Bone marrow (tissue), 2 donors: ENCODE data around the gene AFMID.
"Not testable (repeated sequence)": the region's sequence is repeated elsewhere in the genome, so short reads cannot be mapped to it uniquely, and the experiment has no call there.

Experiments used
- DNase-seq, 2 donors: peaks; one replicate each; lab custom pipeline; 2025; lab: John Stamatoyannopoulos, UW

AFMID gene

DNA sequence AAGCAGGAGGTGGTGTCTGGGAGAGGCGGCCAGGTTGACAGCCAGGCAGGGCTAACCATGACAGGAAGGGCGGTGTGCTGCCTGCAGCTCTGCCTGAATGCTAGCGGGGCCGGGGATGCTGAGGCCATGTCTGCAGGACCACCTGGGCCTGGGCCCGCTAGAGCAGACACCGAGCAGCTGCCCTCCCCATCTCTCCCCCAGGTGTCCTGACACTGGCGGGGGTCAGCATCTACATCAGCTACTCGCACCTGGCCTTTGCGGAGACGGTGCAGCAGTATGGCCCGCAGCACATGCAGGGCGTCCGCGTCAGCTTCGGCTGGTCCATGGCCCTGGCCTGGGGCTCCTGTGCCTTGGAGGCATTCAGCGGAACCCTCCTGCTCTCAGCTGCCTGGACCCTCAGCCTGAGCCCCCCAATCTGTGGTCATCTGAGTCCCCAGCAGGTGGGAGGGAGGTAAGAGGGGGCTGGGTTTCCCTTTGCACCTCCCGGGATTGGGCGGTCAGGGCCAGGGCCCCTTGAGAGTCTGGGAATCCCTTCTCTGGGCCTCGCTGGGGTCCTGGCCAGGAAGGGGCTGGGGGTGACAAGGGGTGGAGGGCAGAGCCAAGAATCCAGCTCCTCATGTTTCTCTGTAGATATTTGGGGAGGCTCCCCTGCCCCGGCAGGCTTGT, 51.8 kb downstream of the AFMID start:
- no peak for DNase-seq

DNA sequence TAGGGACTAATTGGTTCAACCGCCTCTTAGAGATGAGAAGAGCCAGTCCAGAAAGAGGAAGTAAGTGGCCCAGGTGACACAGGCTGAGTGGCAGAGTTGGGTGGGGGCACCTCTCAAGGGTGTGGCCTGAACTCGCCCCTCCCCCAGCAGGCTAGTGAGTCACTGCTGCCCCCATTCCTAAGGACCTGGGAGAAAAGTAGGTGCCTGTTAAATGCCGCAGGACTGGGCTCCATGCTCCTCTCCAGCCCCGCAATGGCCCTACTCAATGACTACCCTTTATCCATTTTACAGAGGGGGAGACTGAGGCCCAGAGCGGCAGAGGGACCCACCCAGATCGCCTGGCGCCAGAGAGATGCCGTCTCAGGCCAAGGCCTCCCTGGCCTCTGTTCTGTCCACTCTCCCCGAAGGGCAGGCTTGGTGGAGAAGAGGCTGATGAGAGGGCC, 52.3 kb downstream of the AFMID start:
- no peak for DNase-seq

DNA sequence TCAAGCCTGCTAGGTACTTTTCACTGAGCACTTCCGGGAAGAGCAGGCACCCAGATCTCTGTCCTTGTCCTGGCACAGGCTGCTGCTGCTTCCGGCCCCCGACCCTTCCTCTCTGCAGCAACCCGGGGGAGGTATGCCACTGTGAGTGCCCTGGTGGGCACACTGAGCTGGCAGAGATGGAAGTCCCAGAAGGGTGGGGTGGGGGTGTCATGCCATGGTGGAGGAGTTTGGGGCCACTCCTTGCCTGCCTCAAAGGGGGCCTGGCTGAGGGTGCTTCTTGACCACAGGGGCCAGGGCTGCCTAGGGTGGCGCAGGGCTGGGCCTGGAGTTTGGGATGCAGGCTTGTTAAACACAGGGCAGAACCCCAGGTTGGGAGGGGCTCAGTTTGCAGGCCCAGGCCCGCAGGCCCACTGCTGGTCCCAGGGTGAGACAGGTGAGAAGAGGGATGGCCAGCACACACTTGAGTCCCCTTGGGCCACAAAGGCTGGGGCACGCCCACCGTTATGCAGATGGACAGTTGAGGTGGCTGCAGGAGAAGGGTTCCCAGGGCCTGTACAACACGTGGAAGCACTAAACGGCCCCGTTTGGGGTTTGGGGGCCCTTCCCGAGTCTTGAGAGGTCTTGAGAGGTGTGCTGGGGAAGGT, 53.0 kb downstream of the AFMID start:
- no peak for DNase-seq

DNA sequence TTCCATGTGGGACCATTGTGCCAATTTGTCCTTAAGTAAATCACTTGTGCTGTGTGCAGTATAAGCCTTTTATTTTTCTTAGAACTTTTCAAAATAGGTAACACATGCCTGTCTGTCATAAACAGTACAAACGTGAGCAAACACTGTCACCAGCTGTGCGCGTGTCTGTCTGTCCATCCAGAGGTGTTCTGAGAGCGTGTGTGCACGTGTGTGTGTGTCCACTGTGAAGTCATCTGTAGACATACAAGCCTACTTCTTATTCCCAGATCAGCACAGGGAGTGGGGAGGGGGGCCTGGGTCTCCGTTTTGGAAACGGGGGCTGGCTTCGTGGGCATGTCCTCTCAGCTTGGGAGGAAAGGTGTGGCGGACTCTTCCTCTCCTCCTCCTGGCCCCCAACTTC, 53.7 kb downstream of the AFMID start:
- no peak for DNase-seq

DNA sequence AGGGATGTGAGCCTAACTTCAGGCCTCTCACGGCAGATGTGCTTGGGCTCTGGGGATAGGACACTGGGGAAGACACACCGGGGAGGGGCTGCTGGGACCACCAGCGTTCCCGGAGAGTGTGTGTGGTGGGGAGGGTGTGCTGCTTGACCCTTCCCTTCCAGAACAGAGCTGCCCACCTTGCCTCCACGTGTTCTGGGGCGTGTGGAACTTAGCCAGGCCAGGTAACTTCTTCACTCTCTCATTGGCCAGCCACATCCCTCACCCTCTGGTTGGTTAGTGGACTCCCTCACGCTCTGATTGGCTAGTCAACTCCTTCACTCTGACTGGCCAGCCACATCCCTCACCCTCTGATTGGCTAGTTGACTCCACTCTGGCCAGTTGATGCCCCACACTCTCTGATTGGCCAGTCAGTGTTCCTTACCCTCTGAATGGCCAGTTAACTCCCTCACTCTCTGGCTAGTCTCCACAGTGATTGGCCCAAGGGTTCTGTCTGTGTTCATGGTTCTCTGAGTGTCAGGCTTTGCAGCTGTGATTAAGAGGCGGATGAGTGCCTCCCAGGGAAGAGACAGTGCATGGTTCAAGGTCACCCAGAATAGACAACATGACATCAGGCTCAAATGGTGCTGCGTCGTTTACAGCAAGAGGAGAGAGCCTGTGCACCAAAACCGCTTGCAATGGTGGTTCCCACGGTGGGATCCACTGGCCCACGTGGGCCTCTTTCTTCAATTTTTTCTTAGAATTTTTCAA, 54.3 kb downstream of the AFMID start:
- no peak for DNase-seq

DNA sequence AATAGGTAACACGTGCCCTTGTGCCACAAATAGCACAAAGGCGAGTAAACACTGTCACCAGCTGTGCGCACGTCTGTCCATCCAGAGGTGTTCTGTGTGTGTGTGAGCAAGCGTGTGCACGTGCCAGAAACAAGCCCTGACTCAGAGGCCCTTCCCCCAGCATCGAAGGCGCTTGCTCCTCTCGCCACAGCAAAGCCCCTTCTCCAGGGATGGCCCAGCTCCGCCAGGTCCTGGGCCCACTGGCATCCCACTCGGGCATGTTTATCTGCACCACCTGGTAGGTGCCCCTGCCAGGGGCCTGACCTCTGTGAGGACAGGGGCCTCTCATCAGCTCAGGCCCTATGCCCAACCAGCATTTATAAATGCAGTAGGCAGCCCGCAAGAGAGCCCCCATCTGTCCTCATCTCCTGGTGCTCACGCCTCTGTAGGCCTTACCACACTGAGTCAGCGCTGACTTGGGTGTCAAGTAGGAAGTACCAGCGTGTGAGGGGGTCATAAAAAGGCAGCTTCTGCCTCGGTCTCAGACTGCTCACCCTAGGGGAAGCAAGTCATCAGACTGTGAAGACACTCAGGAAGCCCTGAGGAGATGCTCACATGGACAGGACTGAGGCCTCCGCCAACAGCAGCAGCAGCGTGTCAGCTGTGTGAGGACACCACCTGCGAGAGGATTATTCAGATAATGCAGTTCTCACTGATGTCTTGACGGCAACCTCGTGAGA, 55.0 kb downstream of the AFMID start:
- peak in 1 of 2 donors; percentile 92 for DNase-seq

DNA sequence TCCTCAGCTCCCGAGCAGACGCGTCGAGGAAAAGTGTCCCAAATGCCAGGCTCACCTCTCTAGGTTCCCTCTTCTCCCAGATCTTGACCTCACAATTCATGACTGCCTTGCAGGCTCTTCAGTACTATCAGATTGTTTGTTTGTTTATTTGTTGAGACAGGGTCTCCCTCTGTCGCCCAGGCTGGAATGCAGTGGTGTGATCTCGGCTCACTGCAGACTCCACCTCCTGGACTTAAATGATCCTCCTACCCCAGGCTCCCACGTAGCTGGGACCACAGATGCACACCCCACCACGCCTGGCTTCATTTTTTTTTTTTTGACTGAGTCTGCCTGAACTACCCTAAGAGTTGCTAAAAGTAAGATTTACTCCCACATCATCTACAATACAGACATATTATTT, 60.1 kb downstream of the AFMID start:
- no peak for DNase-seq

DNA sequence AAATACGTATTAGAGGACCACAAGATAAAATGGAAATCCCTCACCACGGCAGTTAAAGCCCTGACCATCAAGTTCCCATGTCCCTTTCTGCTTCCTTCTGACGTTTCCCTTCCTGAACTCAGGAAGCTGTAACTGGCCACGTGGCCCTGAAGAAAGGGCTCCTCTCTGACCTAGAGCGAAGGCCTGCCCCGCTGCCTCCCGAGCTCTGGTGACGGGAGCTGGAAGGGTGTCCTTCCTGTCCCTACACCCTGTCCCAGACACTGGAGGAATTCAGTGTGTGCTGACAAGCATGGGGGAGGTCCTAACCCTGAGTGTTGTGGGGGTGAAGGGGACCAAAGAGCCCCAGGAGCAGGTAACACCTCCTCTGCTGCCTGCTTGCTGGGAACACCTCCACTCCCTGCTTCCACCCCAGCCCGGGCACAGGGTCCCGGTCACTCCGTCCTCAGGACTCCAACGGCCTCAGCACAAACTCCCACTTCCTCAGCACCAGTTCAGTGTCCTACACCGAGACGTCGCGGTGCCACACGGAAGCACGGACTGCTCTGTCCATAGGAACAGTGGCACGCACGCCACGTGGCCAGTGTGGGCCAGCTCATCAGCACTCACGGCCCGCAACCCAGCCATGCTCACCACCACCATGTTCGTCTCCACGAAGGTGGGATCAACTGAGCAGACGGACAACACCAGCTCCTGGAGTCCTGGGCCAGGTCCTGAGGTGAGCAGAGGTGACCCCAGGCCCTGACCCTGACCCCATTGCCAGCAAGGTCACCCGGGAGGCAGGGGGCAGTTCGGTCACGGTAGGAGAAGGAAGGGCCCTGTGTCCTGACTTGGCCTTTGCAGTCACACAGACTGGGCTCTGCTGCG, 61.1 kb downstream of the AFMID start:
- no peak for DNase-seq

DNA sequence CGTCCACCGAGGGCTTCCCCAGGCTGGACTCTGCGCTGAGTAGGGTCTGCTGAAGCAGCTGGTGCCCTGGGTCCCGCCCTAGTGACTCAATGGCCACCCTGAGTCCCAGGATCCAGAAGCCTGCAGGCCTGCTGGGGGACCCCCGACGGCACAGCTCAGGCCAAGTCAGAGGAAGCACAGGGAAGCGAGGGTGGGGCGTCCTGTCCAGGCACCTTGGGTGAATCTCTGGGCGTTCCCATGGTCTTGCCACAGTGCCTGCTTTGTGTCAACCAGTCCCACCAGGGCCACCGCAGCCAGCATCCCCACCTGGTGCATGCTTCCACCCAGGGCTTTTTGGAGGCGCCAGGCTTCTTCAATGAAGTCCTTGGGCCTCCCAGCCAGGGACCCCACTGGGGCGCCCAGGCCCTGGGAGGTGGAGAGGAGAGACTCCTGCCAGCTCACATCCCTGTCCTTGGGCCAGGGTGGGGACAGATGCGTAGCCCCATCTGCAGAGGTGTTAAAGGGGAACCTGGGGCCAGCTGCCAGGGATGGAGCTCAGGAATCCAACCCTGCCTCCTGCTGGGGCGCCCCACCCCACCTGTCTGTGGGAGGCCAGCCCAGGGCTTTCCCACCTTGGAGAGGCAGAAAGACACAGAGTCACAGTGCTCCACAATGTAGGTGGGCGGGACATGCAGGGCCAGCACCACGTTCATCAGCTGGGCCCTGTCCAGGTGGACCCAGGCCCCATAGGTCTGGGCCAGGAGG, 62.1 kb downstream of the AFMID start:
- no peak for DNase-seq

DNA sequence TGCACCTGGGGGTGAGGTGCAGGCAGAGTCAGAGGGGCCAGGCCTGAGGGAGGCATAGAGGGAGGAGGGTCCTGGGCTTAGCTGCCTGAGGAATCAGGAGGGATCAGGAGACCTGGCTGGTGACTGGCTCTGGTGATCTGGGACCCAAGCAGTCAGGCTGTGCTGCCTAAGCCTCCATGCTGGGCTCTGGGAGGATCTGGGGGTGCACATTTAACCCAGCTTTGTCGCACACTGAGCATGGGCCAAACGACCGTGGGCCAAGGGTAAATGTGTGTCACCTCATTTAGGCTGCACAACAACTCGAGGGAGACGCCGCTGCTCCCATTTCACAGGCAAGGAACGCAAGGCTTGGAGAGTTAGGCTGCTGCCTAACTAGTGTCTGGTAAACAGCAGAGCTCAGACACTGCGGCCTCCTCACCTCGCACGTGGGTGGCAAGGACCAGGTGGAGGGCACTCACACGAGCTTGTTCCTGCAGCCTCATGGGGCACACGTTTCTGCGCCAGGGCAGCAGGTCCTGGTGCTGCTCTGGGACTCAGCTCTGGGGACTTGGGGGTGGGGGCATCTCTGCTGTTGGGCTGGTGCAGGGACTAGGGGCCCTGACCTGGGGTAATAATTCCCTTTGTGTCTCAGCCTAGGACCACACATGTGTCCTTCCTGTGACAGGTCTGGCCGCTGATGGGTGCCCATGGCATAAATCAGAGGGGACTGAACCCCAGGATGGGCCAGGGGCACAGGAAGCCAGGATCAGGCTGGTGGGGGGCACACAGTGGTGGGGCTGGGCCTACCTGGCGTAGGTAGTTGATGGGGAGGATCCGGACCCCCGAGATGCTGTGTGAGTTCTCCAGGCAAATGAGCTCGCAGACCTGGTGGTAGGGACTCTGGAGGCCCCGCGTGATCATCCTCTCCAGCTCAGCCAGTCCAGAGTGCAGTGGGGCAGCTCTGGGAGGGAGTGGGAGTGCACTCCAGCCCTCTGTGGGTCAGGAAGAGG, 63.0 kb downstream of the AFMID start:
- DNase-seq, result no peak

DNA sequence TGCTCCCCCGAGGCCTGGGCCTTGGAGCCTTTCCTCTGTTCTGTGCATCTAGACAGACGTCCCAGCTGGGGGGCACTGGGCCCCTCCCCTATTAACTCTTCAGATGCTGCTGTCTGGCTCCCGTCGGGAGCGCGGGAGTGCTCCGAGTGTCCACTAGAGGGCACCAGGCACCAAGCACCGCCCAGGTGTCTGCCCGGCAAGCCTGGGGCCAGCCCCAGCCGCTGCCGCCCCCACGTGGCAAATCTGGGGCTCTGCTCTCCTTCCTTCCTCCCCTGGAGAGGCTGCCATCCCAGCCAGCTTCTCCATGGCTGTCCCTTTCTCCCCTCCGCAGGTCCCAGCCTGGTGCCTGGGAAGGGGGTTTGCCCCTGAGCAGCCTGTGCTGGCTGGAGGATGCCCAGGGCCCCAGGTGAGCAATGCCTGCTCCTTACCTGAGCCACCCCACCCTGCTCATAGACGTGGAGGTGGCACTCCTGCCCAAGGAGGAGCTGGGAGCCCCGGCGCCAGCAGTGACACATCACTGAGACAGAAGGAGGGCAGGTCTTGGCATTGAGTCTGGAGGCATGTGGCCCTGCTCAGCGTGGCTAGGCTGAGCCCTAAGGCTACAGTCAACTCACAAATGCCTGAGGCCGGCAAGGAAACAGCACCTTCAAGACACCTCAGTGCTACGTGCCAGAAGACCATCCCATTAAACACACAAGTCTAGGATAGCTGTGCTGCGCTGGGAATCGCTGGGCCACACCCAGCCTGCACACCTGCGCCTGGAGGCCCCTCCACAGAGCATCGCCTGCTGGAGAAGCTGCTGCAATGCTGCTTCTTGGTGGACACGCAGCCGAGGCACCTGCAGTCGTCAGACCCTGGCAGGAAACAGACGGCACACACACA, 64.0 kb downstream of the AFMID start:
- DNase-seq, result peak; percentile 58 to 81

DNA sequence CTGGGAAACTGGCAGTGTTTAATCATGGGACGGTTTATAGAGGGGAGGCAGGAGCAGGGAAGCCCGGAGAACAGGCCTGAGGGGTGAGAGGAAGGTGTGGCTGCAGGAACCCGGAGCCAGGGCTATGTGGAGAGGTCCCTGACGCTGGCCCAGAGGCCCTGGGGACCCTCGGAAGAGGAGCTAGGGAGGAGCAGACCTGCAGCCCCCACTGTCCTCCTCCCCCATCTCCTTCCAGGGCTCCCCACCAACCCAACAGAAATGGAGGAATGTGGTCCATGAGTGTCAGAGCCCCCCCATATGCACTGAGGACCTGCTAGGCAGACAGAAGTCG, 64.6 kb downstream of the AFMID start:
- DNase-seq, result no peak

DNA sequence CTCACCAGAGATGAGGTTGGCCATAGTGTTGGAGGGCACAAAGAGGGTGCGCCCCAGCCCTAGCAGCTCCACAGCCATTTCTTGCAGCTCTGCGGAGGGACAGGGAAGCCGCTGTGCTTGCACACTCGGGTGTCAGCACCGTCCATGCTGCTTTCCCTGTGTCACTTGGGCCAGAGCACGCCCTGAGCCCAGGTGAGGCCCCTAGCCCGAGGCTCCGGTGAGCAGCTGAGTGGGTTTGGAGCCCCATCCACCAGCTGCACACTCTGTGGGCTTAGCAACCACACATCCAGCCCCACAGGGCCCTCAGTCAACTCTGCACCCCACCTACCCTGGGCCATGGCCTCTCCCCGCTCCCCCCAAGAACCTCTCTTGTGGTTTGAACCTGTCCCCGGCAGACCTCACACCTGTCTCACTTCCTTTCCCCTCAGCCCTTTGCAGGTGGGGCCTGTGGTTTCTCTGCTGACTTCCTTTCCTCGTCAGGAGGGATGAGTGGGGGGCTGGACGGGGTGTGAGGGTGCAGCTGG, 65.0 kb downstream of the AFMID start:
- DNase-seq, result no peak

DNA sequence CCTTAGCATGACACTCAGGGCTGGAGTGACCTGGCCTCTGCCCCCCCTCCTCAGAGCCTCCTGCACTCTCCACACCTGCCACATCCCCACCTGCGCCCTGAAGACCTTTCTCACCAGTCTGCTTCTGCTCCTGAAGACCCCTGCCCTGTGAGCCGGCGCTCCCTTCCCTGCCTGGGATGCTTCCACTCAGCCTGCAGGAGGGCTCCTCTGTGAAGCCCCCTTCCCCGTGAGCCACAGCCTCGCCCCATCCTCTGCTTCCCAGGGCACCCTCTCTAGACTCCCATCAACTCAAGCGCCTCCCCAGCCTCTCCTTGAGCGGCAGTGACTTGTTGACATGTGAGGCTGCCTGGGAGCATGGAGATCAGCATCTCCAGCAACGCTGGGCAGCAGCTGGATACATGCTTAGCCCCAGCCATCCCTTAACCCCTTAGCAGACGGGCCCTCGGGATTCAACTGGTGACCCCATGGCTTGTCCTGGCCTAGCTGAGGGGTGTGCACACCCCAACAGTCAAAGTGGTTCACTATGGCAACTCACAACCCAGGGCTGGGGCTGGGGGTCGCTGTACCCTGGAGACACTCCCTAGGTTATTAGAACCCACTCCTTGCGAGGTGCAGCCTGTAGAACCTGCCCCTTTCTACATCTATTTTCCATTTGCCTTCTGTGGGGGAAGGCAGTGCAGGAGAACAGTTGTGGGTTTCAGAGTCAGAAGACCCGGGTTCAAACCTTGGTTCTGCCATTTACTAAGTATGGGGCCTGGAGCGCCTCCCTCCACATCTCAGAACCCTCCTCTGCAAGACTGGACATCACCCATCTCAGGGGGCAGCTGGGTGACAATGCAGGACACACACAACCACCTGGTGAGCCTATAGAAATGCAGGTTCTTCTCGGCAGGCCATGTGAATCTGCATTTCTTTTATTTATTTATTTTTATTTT, 65.8 kb downstream of the AFMID start:
- no peak for DNase-seq

DNA sequence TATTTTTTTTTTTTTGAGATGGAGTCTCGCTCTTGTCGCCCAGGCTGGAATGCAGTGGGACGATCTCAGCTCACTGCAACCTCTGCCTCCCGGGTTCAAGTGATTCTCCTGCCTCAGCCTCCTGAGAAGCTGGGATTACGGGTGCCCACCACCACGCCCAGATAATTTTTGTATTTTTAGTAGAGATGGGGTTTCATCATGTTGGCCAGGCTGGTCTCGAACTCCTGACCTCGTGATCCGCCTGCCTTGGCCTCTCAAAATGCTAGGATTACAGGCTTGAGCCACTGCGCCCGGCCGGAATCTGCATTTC, 66.4 kb downstream of the AFMID start:
- not testable (repeated sequence) for DNase-seq

DNA sequence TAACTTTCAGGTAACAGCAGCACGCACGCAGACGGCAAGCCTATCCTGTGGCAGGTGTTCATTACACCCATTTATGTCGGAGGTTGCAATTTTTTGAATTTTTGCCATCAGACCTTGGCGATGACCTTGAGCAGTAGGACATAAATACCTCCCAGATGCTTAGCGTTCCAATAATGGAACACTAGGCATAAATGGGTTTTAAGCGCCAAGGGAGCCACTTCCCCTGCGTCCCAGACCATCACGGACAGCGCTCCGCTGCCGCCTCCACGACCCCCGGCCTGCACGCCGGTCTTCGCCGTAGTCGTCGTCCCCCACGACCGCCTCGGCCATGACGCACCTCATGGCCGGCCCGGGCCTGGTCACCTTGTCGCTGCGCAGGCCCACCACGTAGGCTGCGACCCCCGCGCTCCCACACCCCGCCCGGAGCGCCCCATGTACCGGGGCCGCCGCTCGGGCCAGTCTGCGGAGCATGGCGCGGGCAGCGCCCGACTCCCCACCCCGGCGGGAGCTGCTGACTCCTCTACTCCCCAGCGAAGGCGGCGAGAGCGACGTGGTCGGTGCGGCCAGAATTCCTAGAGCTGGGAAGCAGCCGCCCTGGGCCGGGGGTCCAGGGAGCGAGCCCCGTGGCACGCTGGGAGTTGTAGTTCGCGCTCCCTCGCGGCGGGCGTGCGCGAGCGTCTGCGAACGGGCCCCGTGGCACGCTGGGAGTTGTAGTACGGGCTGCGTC, 66.9 kb downstream of the AFMID start:
- peak; percentile 31 to 41 for DNase-seq
